Measurements from ENCODE around the gene FAM20C.
"Not testable (repeated sequence)": the region's sequence is repeated elsewhere in the genome, so short reads cannot be mapped to it uniquely, and the experiment has no call there.

The FAM20C gene

DNA sequence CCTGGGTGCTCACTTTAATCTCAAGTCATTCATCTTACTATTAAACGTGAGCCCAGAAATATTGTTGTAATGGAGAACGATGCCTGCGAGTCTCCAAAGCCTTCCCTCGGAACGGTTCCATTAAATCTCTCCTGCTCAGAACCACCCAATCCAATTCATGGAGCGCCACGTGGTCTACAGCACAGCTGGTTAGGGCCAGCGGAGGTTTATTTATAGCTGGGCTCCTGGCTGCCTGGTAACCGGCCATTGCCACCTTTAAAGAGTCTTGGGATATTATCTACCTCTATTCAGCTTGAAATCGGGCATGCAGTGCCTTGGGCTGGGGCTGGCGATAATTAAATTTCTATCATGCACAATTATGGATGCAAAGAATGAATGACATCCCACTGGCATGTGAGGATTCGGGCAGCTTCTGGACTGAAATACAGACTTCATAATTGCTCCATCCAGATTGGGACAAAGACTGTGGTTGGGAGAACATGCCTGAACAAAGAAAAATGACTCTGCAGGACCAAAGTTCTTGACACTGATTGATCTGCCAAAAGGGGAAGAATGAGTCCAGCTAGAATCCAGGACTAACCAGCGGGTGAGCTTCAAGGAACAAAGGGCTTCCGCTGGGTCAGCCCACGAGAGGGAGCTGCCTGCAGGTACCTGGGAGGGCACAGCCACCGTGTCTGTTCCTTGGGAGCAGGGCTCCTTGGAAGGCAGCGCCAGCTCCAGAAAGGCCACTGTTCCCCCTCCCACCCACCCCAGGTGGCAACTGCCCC lies 7.3 kb downstream of the FAM20C start:
- in situ Hi-C loops (cut with HindIII; ENCODE audit: low sequenced_read_pairs): no loop called here
- no peak for DNase-seq (ENCODE audit: low read depth)
- no peak for TF ChIP-seq CTCF (IDR thresholded peaks at IDR 0.05; ENCODE audit: low read depth, low read length, missing control alignments)
- H3K4me3 ChIP-seq (ENCODE audit: low read depth, low read length): no peak overlapping the region

- DNase-seq (ENCODE audit: low read depth): no peak
- H3K4me3 ChIP-seq (ENCODE audit: low read depth, low read length): no peak overlapping the region
- peak; percentile 36 for TF ChIP-seq CTCF (IDR thresholded peaks at IDR 0.05; ENCODE audit: low read depth, low read length, missing control alignments)
- in situ Hi-C loops (cut with HindIII; ENCODE audit: low sequenced_read_pairs): no loop called here
Measured at GRCh38 chr7:200290-200689, 7.9 kb downstream of the FAM20C start.

DNA sequence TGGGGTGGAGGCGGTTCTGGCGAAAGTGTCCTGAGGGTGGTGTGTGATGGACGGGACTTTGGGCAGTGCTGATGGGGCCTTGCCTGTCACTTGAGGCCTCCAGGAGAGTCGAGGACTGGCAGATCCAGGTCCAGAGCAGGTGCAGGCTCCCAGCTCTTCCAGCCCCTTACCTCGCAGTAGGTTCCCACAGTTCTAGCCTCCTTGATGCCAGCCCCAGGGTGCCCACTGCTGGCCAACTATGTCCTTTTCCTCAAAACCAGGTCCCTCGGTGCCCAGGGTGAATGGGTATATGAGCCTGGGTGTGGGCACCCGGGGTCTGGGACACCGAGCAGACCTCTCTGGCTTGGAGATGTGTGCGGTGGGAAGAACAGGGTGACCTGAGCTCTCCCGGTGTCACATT lies 8.3 kb downstream of the FAM20C start:
- no peak for TF ChIP-seq CTCF (IDR thresholded peaks at IDR 0.05; ENCODE audit: low read depth, low read length, missing control alignments)
- in situ Hi-C loops (cut with HindIII; ENCODE audit: low sequenced_read_pairs): no loop called here
- H3K4me3 ChIP-seq (ENCODE audit: low read depth, low read length): no peak overlapping the region
- no peak for DNase-seq (ENCODE audit: low read depth)

DNA sequence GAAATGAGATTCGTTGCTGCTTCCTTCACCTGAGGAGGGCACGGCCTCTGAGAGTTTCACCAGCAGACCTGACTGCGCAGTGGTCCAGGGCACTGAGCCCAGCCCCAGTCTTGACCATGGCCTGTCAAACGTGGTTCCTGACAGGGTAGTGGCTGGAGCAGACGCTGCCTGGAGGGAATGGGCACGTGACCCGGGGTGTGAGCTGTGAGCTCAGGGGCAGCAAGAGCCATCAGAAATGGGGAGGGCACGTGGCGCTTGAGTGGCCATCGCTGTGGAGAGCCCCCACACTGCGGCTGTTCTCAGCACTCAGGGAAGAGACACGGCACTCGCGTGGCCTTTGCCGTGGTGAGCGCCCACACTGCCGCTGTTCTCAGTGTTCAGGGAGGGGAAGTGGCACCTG lies 12.0 kb downstream of the FAM20C start:
- in situ Hi-C loops (cut with HindIII; ENCODE audit: low sequenced_read_pairs): no loop called here
- no peak overlapping the region for H3K4me3 ChIP-seq (ENCODE audit: low read depth, low read length)
- TF ChIP-seq CTCF (IDR thresholded peaks at IDR 0.05; ENCODE audit: low read depth, low read length, missing control alignments): no peak

DNA sequence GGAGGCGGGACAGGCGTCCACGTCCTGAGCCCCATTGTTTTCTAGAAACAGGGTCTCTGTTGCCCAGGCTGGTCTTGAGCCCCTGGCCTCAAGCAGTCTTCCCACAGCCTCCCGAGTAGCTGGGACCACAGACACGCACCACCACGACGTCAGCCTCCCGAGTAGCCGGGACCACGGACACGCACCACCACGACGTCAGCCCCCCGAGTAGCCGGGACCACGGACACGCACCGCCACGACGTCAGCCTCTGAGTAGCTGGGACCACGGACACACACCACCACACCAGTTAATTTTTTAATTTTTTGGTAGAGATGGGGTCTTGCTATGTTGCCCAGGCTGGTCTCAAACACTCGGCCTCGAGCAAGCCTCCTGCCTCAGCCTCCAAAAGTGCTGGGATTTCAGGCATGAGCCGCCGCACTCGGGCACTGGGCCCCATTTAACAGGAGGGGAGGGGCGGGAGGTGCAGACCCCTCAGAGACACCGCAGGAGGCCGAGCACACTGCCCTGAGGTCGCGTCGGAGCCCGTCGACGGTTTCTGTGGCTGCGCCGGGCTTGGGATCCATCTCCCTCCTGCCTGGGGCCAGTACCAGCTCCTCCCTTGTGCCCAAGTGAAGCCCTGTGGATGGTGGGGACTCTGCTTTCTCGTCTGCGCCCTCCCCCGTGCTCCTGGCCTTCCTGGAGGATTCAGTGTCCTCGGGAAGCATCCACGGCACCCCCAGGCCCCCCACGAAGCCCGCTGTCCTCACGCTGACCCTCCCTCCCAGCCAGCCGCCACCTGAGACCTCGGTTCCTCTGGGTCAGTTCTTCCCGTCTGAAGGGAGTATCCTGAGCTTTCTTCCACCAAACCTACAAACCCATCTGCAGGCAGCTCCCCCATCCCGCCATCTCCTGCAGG lies 13.0 kb downstream of the FAM20C start:
- no peak for DNase-seq (ENCODE audit: low read depth)
- no peak for TF ChIP-seq CTCF (IDR thresholded peaks at IDR 0.05; ENCODE audit: low read depth, low read length, missing control alignments)
- in situ Hi-C loops (cut with HindIII; ENCODE audit: low sequenced_read_pairs): no loop called here
- no peak overlapping the region for H3K4me3 ChIP-seq (ENCODE audit: low read depth, low read length)

More for the DNA sequence above, 12.0 kb downstream of the FAM20C start:
- DNase-seq (ENCODE audit: low read depth): no peak

DNA sequence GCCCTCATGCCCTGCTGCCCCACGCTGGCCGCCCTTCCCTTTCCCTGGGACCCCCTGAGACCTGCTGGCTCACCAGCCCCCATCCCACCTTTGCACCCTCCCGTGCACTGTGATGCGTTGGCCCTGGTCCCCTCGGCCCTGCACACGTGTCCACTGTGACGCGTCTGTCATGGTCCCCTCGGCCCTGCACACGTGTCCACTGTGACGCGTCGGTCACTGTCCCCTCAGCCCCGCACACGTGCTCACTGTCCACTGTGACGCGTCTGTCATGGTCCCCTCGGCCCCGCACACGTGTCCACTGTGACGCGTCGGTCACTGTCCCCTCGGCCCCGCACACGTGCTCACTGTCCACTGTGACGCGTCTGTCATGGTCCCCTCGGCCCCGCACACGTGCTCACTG lies 14.0 kb downstream of the FAM20C start:
- in situ Hi-C loops (cut with HindIII; ENCODE audit: low sequenced_read_pairs); DNase-seq (ENCODE audit: low read depth): not testable (repeated sequence)

More for the DNA sequence above, 14.0 kb downstream of the FAM20C start:
- H3K4me3 ChIP-seq (ENCODE audit: low read depth, low read length): not testable (repeated sequence)
